GM18502 (cell line): ENCODE measurements around the gene AQP12A.
"Not testable (repeated sequence)": the region's sequence is repeated elsewhere in the genome, so short reads cannot be mapped to it uniquely, and the experiment has no call there.

Experiments used
- ATAC-seq: cut with Tn5 transposase; IDR thresholded peaks from one replicate; pipeline ENCODE4 v1.9.1; 2021; ENCODE audit warnings: mild to moderate bottlenecking; ENCODE audit not compliant: unreplicated experiment, poor library complexity

The AQP12A gene

DNA sequence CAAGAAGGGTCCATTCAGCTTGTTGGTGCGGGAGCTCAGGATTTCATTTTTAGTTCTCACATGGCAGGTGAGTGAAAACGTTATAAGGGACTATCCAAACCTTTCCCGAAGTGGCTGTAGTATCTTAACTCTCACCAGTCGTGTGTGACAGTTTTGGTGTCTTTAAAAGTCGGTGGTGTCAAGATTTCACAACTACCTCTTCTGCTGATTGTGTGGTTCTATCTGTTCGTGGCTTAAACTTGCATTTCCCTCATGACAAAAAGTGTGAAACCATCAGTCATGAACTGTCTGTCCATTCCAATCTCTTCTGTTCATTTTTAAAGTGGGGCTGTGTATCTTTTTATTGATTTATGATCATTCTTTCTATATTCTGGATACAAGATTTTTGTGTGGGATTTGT, 5.2 kb upstream of the AQP12A start:
- ATAC-seq, result no peak

DNA sequence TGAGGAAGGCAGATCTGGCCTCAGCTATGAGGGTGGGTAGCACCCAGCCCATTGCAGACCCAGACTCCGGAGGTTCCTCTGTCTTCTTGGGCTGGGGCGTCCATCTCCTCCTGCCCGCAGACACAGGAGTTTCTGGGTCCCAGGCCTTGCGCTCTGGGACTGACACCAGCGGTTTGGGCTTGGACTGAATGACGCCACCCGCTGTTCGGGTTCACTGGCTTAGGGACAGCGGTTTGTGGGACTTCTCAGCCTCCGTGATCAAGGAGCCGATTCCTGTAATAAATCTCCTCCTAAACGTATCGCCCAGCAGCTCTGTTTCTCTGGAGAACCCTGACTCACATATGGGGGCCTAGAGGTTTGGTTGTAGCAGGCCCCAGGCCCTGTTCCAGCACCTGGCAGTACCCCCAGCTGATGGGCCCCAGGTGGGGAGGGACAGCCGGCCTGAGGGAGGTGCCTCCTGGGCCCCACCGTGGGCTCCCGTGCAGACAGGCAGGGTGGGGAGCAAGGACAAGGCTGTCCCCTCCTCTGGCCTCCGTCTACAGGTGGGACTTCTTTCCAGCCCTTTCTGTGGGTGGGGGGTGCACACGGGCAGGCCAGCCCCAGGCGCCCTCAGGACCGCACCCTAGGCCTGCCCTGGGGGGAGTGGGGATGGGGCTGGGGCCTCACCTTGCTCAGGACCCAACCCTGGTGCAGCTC, 4.5 kb upstream of the AQP12A start:
- no peak for ATAC-seq

DNA sequence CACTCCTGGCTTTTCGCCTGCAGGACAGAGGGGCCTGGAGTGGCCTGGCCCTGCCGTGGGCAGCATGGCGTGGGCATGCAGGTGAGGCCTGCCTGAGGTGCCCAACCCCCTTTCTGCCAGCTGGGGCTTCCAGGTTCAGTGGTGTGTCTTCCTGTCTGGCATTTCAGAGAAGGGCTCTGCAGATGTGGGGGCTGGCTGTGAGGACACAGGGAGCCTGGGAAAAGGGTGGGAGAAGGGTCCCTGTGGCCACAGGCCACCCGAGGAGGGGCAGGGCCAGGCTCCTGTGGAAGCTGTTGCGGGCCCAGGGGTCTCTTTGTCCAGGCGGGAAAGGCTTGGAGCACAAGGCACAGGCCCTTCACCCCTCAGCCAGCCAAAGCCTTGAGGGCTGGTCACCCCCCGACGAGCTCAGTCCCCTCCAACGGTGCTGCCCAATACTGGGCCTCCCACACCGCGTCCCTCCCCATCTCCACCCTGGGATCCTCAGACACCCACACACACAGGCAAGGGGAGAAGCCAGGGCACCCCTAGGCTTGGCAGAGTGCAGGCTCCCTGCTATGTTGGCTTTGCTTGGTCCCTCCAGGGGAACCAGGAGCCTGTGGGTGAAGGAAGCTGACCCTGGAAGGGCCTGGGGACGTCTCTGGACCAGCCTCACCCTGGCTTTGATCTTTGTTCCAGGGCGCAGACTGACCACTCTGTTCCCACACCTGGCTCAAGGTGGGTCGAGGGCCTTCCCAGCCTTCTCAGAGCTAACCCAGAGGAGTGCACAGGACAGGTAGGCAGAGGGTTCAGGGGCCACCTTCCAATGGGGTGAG, 3.7 kb upstream of the AQP12A start:
- no peak for ATAC-seq

DNA sequence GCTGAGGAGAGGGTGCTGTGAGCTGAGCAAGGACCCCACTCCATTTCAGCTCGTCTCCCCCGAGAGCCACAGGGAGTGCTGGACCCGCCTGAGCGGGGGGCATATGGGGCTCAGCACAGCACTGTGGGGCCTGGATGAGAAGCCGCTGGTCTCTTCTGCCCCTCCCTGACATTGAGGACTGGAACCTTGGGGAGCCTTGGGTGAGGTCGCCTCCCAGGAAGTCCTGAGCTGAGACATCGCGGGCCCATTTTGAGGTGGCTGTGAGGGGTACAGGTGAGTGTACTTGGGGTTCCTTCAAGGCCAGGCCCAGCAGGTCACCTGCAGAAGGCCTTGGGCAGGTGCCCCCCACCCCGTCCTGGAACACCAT, 3.1 kb upstream of the AQP12A start:
- no peak for ATAC-seq

DNA sequence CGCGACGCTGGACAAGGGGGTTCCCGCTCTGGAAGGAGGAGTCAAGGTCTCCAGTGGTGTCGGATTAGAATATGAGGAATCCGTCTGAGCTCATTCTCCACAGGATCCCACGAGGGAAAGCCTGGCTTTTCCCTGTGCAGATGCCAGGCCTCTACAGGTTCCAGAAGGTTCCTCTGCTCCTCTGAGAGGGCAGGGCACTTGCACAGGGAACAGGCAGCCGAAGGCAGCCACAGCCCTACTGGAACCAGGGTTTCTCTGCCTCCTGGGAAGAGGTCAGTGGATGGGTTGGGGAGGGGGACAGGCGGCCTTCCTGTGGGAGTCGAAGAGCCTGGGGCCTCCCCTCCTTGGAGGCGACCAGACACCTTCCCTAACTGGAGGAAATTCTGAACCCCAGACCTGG, 1.7 kb upstream of the AQP12A start:
- no peak for ATAC-seq

DNA sequence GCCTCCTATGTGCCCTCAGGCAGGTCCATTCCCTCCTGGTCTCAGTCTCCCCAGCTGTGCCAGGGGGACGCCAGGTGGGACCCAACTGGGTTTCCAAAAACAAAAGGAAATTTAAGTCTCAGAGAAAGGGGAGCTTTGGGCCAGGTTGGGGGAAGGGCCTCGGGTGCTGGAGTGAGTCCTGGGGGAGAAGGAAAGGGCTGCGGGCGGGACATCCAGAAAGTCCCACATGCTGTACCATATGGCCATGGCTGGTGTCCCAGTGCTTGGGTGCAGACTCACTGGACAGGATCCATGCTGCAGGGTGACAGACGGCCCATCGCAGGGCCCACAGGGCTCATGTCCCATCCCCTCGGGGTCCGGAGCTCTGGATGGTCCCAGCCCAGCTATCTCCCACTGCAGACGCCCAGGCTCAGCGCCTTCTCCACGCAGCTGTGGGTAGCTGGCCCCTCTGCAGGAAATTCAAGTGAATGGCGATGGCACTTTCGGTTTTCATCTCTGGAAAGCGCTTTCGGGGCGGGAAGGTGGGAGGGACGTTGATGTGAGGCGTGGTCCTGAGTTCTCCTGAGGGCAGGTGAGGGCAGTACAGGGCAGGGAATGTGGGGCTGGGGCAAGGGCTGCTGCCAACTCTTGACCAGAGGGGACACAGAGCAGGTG, 1.1 kb upstream of the AQP12A start:
- ATAC-seq, result not testable (repeated sequence)

DNA sequence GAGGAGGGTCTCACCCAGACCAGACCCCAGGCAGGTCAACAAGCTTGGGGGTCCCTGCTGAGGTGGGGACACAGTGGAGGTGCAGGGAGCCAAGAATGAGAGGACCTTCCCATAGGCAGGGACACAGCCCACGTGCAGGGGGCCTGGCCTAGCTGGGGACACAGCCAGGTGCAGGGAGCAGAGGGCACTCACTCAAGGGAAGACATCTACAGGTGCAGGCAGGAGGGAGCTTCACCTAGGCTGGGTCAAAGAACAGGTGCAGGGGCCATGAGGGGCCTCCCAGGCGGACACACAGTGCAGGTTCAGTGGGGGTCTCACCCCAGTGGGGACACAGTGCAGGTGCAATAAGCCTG, 615 bp upstream of the AQP12A start:
- not testable (repeated sequence) for ATAC-seq

DNA sequence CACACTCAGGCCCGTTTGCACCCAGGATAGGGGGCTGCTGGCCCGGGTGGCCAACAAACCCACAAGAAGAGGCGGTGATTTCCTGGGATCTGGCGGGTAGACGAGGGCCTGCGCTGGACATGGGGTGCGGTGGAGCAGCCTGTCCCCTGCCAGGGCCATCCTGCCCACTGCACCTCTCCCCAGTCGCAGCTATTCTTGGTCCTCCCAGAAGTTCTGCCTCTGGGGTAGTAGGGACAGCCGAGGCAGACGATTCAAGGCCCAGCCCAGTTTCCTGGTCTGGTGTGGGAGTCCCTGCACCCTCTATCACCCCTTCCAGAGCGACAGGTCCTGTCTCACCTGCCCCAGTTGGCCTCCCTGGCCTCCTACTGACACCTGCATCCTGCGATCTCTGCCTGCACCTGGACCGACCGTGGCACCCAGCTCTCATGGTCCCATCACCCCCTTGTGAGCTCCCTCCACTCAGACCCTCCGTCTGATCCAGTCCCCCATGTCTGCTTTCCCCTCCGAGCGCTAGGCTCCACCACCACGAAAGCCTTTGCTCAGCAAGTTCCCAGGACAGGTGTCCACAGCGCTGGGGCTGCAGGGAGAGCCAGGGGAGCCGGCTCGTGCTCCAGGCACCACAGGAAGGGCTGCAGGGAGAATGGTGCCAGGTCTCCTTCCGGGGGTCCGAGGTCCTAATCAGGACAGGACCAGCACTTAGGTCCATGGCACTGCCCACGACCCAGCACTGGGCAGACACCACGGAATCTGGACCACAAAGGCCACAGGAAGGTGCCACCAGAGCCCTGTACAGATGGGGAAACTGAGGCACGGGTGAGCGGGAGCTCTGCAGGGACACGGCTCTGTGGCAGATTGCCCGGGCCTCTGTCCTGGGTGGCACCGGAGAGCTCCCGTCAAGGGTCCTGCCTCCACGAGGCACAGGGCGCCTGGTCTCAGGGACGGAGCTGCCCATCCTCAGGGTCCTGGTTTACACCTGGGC, 1.2 kb downstream of the AQP12A start:
- not testable (repeated sequence) for ATAC-seq

DNA sequence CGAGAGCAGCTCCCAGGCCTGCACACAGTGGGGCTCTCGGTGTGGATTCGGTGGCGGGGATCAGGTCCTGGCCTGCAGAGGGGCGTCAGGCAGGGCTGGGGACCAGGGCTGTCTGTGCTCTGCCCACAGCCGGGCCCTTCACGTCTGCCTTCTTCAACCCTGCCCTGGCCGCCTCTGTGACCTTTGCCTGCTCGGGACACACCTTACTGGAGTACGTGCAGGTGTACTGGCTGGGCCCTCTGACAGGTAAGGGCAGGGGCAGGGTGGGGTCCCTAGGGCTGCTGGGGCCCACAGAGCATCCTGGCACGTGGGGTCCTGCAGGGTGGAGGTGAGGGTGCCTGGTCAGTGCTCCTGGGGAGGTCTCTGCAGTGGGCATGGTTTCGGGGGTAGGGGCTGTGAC, 2.6 kb downstream of the AQP12A start:
- ATAC-seq, result not testable (repeated sequence)

DNA sequence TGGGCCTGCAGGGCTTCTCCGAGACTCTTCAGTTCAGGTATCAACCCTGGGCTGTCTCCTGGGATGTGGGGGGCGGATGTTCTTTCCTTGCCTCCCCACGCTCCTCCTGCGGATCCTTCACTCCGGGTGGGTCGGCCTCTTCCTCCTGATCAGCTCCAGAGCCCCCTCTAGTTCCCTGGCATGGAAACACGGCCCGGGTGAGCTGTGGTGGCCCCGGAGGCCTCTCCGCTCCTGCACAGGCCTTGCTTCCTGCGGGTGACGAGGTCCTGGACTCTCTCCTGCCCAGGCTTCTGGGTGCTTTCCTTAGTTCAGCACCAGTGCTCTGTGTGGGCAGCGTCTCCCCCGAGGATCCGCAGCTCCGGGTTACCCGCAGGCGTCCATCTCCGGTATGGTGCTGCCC, 3.9 kb downstream of the AQP12A start:
- not testable (repeated sequence) for ATAC-seq

DNA sequence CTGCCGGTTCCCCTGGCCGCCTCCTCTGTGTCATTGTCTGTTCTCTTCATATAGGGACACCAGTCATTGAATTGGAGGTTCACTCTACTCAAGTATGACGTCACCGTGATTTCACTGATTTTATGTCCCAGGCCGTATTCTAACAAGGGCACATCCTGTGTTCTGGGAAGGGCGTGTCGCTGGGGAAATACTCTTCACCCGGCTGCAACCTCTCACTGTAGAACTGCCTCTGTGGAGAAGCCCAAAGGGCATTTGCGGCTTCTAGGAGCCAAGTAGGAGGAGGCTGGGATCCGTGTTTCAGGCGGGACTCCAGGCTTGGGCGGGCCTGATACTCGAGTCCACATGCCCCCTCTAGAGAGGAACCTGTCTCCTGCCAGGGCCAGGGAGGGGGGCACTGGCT, 4.8 kb downstream of the AQP12A start:
- ATAC-seq, result not testable (repeated sequence)

DNA sequence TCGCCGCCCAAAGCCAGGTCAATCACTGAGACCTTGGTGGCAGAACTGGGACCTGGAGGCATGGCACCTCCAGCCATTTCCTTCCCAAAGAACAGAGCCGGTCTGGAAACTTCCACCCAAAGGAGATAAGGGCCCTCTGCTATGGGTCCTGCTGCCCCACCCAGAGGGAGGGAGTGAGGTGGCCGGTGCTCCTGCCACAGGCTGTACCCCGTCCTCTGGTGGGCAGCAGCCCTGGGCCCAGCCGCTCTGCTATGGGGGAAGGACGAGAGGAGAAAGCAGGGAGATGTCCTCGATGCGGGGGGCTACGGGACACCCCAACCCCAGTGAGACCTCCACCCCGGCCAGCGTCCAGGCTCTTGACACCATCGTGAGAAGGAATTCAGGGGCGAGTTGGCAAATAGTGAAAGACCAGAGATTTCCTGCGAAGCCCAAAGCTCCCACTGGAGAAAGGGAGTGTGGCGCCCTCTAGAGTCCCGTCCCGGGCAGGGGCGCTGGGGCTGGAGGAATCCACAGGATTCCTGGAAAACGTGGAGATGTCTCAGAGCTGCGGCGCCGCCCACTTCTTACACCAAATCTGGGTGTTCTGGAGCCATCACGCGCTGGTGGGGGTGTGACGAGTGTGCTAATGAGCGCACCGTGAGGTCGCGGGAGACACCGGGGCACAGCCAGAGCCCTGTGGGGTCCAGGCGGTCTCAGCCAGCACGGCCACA, 7.3 kb downstream of the AQP12A start:
- not testable (repeated sequence) for ATAC-seq

DNA sequence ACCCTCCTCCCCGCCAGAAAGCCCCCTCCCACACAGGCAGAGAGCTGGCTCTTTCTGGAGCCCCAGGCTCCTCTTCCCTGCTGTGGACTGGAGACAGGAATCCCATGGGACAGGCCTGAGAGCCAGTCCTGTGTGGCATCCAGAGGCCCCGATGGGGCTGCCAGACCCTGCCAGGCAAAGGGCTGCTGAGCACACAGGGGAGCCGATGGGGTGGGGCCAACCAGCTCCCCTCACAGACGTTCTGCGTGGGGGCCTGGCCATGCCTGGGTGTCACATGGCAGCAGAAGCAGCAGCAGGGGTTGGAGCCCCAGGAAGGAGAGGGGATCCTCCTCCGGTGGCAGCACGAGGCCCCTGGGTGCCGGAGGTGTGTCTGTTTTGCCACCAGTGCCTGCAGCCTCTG, 8.2 kb downstream of the AQP12A start:
- ATAC-seq, result not testable (repeated sequence)

DNA sequence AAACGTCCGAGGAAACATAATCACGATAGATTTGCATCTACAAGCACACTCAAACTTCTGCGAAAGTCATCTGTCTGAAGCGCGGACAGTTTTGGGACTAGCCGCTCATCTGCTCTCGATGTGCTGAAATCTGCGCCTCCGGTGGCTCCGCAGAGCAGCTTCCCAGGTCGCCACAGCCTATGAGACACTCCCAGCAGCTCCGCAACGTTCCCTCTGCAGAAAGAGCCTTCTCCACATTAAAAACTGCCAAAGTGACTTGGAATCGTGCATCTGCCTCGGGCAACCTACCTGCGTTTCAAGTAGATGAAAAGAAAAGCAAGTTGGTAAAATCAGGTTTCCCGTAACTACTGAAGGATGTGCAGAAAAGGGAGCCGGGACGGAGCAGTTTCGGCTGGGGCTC, 8.9 kb downstream of the AQP12A start:
- not testable (repeated sequence) for ATAC-seq

DNA sequence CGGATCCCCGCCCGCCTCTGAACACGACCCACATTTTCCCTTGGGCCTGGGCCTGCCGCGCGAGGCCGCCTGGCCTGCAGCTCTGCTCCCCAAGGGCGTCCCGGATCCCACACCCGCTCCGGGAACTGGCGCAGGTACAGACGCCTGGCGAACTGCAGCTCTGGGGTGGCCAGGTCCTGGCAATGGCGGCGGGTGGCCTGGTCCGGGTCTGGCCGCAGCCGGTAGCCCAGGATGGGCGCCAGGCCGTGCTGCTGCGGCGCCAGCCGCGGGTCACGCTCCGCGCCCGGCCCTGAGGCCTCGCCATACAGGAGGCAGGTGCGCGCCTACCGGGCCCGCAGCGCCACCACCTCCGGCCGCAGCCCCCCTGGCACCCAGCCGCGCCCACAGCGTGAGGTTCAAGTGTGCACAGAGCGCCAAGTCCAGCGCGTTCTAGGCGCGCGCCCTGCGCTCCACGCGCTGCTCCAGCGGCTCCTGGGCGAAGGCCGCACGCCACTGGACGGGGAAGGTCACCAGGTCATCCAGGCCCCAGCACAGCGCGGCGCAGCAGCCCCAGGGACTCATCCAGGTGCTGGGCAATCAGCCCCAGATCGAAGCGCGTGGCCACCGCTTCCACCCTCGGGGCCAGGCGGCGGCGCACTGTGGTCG, 9.5 kb downstream of the AQP12A start:
- no peak for ATAC-seq

DNA sequence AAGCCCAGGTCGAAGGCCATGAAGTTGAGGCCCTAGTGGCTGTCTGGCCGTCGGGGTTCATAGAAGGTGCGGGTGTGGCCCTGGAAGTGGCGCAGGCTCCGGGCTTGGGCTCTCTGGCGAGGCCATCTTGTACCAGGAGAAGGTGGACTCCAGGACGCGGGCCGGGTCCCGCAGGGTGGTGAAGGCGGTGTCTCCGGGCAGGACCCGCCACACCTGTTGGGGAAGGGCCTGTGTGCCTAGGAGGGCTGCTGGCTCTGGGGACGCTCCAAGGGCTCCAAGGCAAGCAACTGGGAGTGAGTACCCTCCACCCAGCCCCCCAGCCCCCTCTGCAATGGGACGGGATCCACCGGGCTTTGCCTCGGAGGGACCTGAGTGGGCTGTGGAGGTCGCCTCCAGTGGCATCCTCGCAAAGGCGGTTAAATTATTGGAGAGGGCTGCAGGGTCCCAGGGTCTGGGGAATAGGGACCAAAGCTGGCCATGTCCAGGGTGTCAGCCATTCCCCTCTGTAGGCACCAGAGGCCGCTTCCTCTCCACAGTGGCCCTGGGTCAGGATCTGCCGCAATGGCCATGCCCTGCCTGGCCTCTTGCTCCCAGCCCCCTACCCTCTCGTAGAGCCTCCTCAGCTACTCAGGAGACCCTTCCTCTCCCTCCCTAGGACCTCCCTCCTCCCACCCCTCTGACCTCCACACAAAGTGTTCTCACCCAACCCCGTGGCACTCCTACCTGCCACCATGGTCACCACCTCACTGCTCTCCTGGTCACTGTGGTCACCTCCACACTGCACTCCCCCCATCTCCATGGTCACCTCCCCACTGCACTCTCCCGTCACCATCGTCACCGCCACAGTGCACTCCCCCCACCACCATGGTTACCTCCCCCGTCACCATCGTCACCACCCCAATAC, 10.3 kb downstream of the AQP12A start:
- ATAC-seq, result no peak

DNA sequence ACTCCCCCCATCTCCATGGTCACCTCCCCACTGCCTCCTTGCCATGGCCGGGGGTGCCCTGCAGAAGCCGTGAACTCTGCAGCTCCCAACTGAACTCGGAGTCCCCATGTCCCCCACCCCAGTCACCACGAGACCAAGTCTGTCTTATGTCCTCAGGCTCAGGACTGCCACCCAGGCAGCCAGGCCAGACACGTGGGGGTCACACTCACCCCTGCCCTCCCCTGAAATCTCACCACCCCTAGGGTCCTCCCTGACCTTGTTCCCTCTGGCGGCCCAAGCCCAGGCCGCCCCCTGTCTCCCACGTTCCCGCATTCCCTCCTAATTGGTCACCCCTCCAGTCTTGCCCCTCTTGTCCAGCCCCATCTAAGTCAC, 11.0 kb downstream of the AQP12A start:
- ATAC-seq, result no peak
